HEK293T (cell line): ENCODE data around the gene BFAR.

Experiments
- CTCF ChIA-PET: fragments of 350-600 bp; formaldehyde crosslinking; extraction: SDS; loops from one replicate; lab custom pipeline; 2021; ENCODE audit warnings: antibody characterized with exemption, inconsistent platforms; lab: Yijun Ruan, JAX
- POLR2A ChIA-PET: fragments of 350-600 bp; formaldehyde crosslinking; extraction: SDS; loops from one replicate; lab custom pipeline; 2020; ENCODE audit warnings: antibody characterized with exemption, inconsistent platforms; lab: Yijun Ruan, JAX
- DNase-seq: peaks from one replicate; pipeline ENCODE4 v3.0.0; 2012; ENCODE audit warnings: mixed read lengths; ENCODE audit errors: extremely low spot score
- ARNT ChIP-seq: fragments of 450-650 bp; IDR thresholded peaks from 2 replicates; pipeline ENCODE4 v1.6.1; 2017; ENCODE audit warnings: mild to moderate bottlenecking
- BHLHE40 ChIP-seq: fragments of 450-650 bp; IDR thresholded peaks from 2 replicates; pipeline ENCODE4 v1.6.1; 2016; ENCODE audit warnings: mild to moderate bottlenecking, moderate library complexity, borderline replicate concordance
- CTBP1 ChIP-seq: fragments of 450-650 bp; IDR thresholded peaks from 2 replicates; pipeline ENCODE4 v1.6.1; 2016; ENCODE audit warnings: borderline replicate concordance
- ELF4 ChIP-seq: fragments of 450-650 bp; IDR thresholded peaks from 2 replicates; pipeline ENCODE4 v1.6.1; 2017; ENCODE audit warnings: antibody characterized with exemption
- FOXA1 ChIP-seq: fragments of 450-650 bp; IDR thresholded peaks from 2 replicates; pipeline ENCODE4 v1.6.1; 2016; ENCODE audit warnings: mild to moderate bottlenecking
- FOXK2 ChIP-seq: fragments of 450-650 bp; IDR thresholded peaks from 2 replicates; pipeline ENCODE4 v1.6.1; 2016; ENCODE audit warnings: mild to moderate bottlenecking
- FOXM1 ChIP-seq: fragments of 450-650 bp; IDR thresholded peaks from 2 replicates; pipeline ENCODE4 v1.6.1; 2017; ENCODE audit warnings: mild to moderate bottlenecking, borderline replicate concordance
- HDGF ChIP-seq: fragments of 450-650 bp; IDR thresholded peaks from 2 replicates; pipeline ENCODE4 v1.6.1; 2017; ENCODE audit warnings: antibody characterized with exemption, borderline replicate concordance
- L3MBTL2 ChIP-seq: fragments of 450-650 bp; conservative IDR thresholded peaks from 2 replicates; pipeline ENCODE4 v1.6.1; 2016; ENCODE audit warnings: mild to moderate bottlenecking
- LEF1 ChIP-seq: fragments of 450-650 bp; IDR thresholded peaks from 2 replicates; pipeline ENCODE4 v1.6.1; 2017; ENCODE audit warnings: mild to moderate bottlenecking, borderline replicate concordance
- NFRKB ChIP-seq: fragments of 450-650 bp; IDR thresholded peaks from 2 replicates; pipeline ENCODE4 v1.6.1; 2016; ENCODE audit warnings: mild to moderate bottlenecking, moderate library complexity
- SP1 ChIP-seq: fragments of 450-650 bp; IDR thresholded peaks from 2 replicates; pipeline ENCODE4 v1.6.1; 2017
- SUZ12 ChIP-seq: fragments of 450-650 bp; IDR thresholded peaks from 2 replicates; pipeline ENCODE4 v1.6.1; 2016; ENCODE audit warnings: mild to moderate bottlenecking
- TARDBP ChIP-seq: fragments of 450-650 bp; IDR thresholded peaks from 2 replicates; pipeline ENCODE4 v1.6.1; 2016
- ZNF384 ChIP-seq: fragments of 450-650 bp; IDR thresholded peaks from 2 replicates; pipeline ENCODE4 v1.6.1; 2016
- TF ChIP-seq, protein P1 (sequence below): fragments of 450-650 bp; IDR thresholded peaks from 2 replicates; pipeline ENCODE4 v1.6.1; 2016

BFAR gene

DNA sequence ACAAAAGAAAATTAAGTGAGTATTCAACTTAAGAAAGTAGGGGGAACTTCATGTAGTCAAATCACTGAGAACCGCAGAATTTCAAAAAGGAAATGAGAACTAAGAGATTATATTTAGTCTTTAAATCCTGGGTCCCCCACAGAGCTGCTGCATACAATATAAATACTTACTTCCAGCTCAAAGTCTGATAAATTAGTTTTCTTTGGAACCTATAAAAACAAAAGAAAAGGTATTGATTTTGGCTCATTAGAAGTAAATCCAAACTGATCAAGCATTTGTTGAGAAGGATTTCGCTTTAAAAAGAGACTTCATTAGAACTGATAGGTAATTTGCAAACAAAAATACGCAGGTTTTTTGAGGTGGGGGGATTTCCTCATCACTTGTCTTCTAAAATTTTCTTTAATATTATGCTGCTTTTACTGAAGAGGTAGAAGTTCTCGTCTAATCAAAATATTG lies 24.6 kb upstream of the BFAR start:
- no peak for DNase-seq
- TF ChIP-seq SUZ12 (no peak), CTBP1 (no peak), FOXM1 (no peak), HDGF (no peak), ELF4 (no peak), BHLHE40 (no peak), FOXK2 (no peak), TARDBP (no peak), NFRKB (no peak), L3MBTL2 (no peak), FOXA1 (no peak), ARNT (no peak), LEF1 (no peak)
- POLR2A ChIA-PET: no interaction called here
- CTCF ChIA-PET: no interaction called here

DNA sequence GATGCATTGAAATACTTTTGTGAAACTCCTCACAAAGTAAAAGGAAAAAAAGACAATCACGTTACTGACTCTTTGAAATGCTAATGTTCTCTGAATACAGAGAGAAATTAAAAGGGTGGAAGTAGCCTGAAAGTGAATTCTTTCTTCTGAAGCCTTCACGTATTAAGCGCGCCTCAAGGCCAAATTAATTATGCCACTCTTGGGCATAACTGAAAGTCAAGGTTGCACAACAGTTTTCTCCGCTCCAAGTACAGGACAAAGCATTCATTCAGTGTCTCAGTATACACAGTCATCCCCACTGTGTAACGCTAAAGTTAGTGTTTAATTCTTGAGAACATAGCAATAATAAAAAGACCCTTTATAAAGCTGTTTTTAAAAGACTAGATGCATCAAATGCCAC lies 24.1 kb upstream of the BFAR start:
- ChIA-PET CTCF (no interaction called here), POLR2A (no interaction called here)
- no peak for DNase-seq
- TF ChIP-seq ELF4: no peak
- TF ChIP-seq HDGF: no peak
- TF ChIP-seq, protein P1, sequence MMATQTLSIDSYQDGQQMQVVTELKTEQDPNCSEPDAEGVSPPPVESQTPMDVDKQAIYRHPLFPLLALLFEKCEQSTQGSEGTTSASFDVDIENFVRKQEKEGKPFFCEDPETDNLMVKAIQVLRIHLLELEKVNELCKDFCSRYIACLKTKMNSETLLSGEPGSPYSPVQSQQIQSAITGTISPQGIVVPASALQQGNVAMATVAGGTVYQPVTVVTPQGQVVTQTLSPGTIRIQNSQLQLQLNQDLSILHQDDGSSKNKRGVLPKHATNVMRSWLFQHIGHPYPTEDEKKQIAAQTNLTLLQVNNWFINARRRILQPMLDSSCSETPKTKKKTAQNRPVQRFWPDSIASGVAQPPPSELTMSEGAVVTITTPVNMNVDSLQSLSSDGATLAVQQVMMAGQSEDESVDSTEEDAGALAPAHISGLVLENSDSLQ: no peak
- no peak for TF ChIP-seq FOXM1
- no peak for TF ChIP-seq BHLHE40
- TF ChIP-seq FOXK2: no peak

DNA sequence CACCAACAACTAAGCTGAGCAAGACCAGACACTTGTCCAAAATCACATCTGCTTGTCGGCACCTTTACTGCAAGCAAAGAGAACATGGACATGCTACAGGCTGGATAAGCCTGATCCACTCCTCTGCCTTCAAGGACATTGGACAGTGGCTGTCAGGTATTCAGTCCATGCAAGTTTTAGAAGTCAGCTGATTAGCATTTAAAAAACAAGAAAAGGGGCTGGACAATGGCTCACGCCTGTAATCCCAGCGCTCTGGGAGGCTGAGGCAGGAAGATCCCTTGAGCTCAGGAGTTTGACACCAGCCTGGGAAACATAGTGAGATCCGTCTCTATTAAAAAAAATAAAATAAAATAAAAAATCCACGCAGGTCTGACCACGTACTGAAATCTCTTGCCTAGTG lies 23.0 kb upstream of the BFAR start:
- CTCF ChIA-PET: no interaction called here
- DNase-seq: no peak
- POLR2A ChIA-PET: no interaction called here
- TF ChIP-seq L3MBTL2: no peak
- no peak for TF ChIP-seq CTBP1
- TF ChIP-seq ARNT: no peak
- no peak for TF ChIP-seq FOXK2
- TF ChIP-seq ZNF384: no peak
- no peak for TF ChIP-seq SUZ12
- no peak for TF ChIP-seq HDGF
- TF ChIP-seq, protein P1: no peak
- no peak for TF ChIP-seq LEF1

DNA sequence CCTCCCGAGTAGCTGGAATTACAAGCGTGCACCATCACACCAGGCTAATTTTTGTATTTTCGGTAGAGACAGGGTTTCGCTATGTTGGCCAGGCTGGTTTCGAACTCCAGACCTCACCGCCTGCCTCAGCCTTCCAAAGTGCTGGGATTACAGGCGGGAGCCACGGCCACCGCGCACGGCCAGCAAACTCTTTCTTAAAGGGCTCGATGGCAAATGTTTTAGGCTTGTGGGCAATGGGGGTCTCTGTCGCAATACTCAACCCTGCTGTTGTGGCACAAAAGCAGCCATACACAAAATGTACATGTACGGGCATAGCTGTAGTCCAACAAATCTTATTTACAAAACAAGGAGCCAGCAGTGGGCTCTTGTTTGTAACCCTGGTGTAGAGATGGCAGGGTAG lies 21.1 kb upstream of the BFAR start:
- TF ChIP-seq CTBP1 (no peak), HDGF (no peak), ZNF384 (no peak), LEF1 (no peak), BHLHE40 (no peak), FOXA1 (no peak), NFRKB (no peak), ELF4 (no peak), ARNT (no peak), TARDBP (no peak), FOXK2 (no peak), SUZ12 (no peak), FOXM1 (no peak), SP1 (no peak), L3MBTL2 (no peak)
- TF ChIP-seq, protein P1: no peak
- no peak for DNase-seq
- ChIA-PET CTCF (no interaction called here), POLR2A (no interaction called here)

DNA sequence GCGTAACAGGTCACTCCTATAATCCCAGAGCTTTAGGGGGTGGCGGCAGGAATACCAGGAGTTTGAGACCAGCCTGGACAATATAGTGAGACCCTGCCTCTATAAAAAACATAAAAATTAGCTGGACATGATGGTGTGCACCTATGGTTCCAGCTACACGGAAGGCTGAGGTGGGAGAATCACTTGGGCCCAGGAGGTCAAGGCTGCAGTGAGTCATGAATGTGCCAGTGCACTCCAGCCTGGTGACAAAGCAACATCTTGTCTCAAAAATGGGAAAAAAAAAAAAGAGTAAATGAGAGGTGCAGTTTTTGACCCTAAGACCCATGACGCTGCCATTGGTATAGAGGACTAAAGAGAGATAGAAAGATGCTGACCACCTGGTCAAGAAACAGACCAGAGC lies 18.8 kb upstream of the BFAR start:
- CTCF ChIA-PET: no interaction called here
- DNase-seq: no peak
- TF ChIP-seq L3MBTL2 (no peak), LEF1 (no peak), SP1 (no peak), BHLHE40 (no peak), SUZ12 (no peak), TARDBP (no peak), NFRKB (no peak), ELF4 (no peak), FOXK2 (no peak), CTBP1 (no peak), ZNF384 (no peak), FOXM1 (no peak), HDGF (no peak), ARNT (no peak), FOXA1 (no peak)
- TF ChIP-seq, protein P1: no peak
- POLR2A ChIA-PET: no interaction called here

DNA sequence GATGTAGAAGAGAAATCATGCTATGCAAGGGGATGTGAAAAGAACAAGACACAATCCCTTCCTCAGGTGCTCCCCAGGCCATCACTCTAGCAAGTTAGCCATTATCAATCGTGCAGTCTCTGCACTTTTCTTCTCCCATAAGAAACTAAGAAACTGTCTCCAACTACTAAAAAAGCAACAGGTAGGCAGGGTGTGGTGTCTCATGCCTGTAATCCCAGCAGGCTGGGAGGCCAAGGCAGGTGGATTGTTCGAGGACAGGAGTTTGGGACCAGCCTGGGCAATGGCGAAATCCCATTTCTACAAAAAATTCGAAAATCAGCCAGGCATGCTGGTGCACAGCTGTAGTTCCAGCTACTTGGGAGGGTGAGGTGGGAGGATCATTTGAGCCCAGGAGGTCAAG lies 16.5 kb upstream of the BFAR start:
- TF ChIP-seq CTBP1: no peak
- TF ChIP-seq ELF4: no peak
- TF ChIP-seq SP1: no peak
- TF ChIP-seq NFRKB: no peak
- TF ChIP-seq, protein P1: no peak
- no peak for TF ChIP-seq LEF1
- no peak for TF ChIP-seq L3MBTL2
- no peak for TF ChIP-seq TARDBP
- no peak for TF ChIP-seq FOXM1
- TF ChIP-seq FOXK2: no peak
- no peak for TF ChIP-seq FOXA1
- TF ChIP-seq BHLHE40: no peak
- TF ChIP-seq SUZ12: no peak
- TF ChIP-seq ARNT: no peak
- no peak for TF ChIP-seq ZNF384
- TF ChIP-seq HDGF: no peak
- ChIA-PET POLR2A (no interaction called here), CTCF (no interaction called here)
- DNase-seq: no peak
